ENCODE measurements around the gene ATP5F1C.
"Not testable (repeated sequence)": the region's sequence is repeated elsewhere in the genome, so short reads cannot be mapped to it uniquely, and the experiment has no call there.

The ATP5F1C gene

DNA sequence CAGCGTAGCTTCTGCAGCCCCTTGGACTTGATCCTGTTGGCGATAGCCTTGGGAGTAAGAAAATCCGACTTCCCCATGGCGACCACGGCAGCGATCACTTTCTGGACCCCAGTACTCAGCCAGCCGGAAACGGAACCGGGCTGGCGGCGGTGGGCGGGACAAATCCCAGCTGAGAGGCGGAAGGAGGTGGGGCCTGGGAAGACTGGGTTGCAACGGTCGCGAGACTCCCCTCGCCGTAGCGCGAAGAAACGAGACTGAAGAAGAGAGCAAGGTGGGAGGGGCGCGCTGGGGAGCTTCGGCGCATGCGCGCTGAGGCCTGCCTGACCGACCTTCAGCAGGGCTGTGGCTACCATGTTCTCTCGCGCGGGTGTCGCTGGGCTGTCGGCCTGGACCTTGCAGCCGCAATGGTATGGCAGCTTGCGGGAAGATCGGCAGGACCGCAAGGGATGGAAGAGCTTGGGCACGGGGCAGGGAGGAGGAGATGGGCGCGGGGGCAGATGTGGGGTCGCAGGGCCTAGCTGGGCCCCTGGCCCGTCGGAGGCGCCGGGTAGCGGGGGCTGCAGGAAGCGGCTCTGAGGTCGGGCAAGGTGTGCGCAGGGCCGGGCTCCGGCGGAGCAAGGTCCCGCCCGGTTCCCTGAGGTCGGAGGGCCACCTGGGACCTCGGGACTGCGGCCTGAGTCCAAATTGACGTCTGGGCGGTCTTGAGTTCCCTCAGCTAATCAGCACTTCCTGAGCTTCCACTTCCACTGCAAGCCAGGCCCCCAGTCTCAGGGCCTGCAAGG lies at the start of gene ATP5F1C, which contains the start of gene KIN:
TSS of gene ATP5F1C (plus strand) at position 321 of the 782 bp plus-strand sequence. CDS start at position 352, 31 bp downstream.
TSS of gene KIN (minus strand) at position 137 of the 782 bp plus-strand sequence. CDS start at position 77, 60 bp downstream.
- peak; percentile 95 to 97 (median 96) for DNase-seq (ENCODE audit: low read depth in 2 of 3, low spot score in 1 of 3)

DNA sequence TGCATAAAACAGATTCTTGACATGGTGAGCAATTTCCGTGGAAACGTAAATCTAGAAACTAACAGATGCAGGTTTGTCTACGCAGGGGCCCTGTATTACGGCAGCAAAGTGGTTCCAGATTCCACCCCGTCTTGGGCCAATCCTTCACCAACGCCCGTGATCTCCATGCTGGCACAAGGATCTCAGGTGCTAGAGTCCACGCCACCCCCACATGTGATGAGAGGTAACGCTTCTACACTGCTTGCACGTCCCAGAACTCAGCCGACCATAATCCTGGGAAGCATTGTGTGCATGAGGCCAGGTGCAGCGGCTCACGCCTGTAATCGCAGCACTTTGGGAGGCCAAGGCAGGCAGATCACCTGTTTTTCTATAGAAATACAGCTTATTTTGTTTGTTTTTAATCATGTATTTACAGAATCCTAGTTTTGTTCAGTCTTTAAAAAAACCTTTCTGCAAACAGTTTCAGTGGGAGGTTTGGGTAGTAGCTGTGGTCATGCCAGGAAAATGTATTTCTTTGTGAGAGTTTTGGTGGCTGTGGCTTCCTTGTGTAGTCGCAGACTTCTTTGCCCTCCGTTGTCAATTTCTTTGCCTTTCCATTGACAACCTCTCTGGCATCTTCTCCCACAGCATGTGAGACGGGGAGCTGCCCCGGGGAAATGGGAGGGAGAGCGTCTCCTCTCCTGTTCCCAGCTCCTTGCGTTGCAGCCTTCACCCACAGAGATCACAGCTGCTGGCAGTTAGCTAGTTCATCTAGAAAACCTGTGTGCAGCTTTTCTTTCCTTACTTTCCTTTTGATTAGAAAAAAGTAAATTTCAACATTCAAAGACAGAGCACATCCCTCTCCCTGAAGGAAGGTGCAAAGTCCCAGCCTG lies 49.2 kb upstream of the ATP5F1C start:
- no peak for DNase-seq (ENCODE audit: low read depth in 2 of 3, low spot score in 1 of 3)

DNA sequence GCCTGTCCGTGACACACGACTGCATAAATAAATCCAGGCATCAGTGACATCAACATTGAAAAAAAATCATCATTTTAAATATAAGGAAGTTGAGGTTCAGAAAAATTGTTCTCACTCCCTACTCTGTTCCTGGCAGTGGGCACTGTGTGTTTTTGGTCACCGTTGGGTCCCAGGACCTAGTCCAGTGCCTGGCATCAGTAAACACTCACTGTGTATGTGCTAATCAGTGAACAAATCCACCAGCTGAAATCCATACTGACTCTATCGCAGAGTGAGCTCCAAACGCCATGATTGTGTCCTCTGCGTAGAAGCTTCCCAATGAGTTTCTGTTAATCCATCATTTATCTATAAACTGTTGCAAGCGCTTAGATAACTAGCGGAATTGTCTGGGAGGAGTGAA lies 43.7 kb upstream of the ATP5F1C start:
- DNase-seq (ENCODE audit: low read depth in 2 of 3, low spot score in 1 of 3) = no peak

DNA sequence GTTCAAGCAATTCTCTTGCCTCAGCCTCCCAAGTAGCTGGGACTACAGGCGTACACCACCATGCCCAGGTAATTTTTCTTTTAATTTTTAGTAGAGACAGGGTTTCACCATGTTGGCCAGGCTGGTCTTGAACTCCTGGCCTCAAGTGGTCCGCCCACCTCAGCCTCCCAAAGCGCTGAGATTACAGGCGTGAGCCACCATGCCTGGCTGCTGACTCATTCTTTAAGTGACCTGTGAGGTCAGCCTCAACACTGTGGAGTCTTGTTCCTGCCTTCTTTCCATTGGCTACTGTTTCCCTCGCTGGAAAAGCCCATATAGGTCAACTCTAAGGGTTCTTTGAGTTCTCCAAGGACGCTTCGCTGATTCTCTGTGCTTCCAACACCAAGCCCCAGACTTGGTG lies 39.3 kb upstream of the ATP5F1C start:
- not testable (repeated sequence) for DNase-seq (ENCODE audit: low read depth in 2 of 3, low spot score in 1 of 3)

DNA sequence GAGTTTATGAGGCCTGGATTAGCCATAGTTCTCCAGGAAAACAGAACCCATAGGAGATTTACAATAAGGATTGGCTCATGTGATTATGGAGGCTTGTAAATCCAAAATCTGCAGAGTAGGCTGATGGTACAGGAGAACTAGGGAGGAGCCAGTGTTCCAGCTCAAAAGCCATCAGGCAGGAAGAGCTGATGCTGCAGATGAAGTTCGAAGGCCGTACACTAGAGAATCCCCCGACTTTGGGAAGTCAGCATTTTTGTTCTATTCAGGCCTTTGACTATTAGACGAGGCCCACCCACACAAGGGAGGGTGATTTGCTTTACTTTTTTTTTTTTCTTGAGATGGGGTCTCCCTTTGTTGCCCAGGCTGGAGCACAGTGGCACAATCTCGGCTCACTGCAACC lies 37.8 kb upstream of the ATP5F1C start:
- no peak for DNase-seq (ENCODE audit: low read depth in 2 of 3, low spot score in 1 of 3)

- DNase-seq (ENCODE audit: low read depth in 2 of 3, low spot score in 1 of 3) = no peak
Observed at GRCh38 chr10:7752251-7752650, 35.7 kb upstream of the ATP5F1C start.

DNA sequence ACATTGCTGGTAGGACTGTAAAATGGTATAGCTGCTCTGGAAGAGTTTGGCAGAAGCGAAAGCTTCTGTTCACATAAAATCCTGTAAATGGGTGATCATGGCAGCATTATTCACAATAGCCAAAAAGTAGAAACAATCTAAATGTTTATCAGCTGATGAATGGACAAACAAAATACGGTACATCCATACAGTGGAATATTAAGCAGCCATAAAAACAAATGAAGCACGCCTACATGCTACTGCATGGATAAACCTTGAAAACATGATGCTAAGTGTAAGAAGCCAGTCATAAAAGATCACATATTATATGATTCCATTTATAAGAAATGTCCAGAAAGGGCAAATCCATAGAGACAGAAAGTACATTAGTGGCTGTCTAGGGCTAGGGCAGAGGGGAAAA lies 32.9 kb upstream of the ATP5F1C start:
- no peak for DNase-seq (ENCODE audit: low read depth in 2 of 3, low spot score in 1 of 3)

GRCh38 chr10:7756360-7756992 lies 31.5 kb upstream of the ATP5F1C start:
- peak in 1 of 3 donors; percentile 5 for DNase-seq (ENCODE audit: low read depth in 2 of 3, low spot score in 1 of 3)

- no peak for DNase-seq (ENCODE audit: low read depth in 2 of 3, low spot score in 1 of 3)
Observed at GRCh38 chr10:7763929-7764328, 24.0 kb upstream of the ATP5F1C start.

DNA sequence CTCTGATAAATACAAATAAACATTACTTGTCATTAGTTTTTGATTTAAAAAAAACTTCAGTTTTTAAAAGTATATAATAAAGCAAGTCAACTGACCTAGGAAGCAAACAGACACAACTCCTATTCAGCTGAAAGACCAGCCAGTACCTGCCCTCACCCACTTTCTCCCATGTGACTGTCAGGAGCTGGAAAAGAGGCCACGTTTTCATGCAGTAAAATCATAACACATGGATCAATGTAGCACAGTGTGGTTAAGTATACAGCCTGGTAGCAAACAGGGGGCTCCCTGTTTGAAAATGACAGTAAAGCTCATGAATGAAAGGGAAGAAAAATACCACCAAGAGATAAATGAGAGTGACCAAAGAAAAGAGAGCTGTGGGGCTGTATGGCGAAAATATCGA lies 21.7 kb upstream of the ATP5F1C start:
- DNase-seq (ENCODE audit: low read depth in 2 of 3, low spot score in 1 of 3) = no peak

DNA sequence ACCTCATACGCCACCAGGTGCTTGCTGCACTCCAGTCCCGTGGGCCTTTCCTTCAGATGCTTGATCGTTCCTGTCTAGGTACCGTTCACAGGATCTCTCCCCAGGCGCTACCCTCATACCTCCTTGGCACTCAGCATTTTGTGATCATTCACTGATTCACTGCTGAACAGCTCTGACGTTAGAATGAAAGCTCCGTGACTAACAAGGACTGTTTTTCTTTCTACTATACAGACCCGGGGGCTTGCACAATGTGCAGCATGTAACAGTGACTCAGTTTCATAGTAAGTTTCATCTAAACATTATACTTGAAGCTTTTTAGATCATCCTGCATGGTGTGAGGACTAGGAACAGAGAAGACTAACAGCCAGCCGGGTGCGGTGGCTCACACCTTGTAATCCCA lies 20.8 kb upstream of the ATP5F1C start:
- no peak for DNase-seq (ENCODE audit: low read depth in 2 of 3, low spot score in 1 of 3)

GRCh38 chr10:7768417-7768816 lies 19.6 kb upstream of the ATP5F1C start:
- no peak for DNase-seq (ENCODE audit: low read depth in 2 of 3, low spot score in 1 of 3)

DNA sequence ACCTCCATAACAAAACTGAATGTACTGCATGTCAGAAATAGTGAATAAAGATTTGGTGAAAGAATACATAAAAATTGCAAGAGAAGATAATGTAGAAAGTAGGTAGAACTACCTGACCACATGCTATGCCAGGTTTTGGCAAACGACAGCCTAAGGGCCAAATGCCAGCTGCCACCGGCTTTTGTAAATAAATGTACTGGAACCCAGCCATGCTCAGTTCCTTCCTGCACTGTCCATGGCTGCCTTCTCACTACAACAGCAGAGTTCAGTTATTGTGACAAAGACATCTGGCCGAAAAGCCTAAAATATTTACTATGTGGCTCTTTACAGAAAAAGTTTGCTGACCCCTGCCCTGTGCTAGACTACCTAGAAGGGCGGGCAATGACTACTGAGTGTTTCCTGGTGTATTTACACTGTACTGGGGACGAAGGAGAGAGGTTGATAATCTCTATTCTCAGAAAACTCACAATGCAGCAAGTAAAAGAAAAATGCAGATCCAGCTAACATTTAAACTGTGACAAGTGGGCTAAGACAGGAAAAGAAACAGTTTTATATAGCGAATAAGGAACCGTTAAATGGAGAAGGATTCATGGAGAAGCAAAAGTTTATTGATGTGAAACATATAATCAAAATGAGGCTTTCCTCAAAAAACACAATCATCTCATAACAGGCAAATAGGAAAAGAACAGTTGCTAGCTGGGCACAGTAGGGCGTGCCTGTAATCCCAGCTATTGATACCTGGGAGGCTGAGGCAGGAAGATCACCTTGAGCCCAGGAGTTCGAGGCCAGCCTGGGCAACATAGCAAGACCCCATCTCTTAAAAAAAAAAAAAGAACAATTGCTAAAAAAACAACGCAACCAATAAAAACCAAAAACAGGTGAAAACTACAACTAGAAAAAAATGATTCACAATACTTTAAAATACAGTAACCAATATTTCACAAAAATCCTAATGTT lies 13.9 kb upstream of the ATP5F1C start:
- DNase-seq (ENCODE audit: low read depth in 2 of 3, low spot score in 1 of 3) = no peak

DNA sequence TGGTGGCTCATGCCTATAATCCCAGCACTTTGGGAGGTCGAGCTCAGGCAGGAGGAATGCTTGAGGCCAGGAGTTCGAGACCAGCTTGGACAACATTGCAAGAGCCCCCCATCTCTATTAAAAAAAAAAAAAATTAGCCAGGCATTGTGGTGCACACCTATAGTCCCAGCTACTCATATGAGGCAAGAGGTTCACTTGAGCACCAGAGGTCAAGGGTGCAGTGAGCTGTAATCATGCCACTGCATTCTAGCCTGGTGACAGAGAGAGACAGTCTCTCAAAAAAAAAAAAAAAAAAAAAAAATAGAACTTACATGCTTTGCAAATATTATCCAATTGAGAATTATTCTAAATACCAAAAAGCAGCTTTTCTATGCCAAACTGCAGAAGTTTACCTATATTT lies 11.2 kb upstream of the ATP5F1C start:
- no peak for DNase-seq (ENCODE audit: low read depth in 2 of 3, low spot score in 1 of 3)

DNA sequence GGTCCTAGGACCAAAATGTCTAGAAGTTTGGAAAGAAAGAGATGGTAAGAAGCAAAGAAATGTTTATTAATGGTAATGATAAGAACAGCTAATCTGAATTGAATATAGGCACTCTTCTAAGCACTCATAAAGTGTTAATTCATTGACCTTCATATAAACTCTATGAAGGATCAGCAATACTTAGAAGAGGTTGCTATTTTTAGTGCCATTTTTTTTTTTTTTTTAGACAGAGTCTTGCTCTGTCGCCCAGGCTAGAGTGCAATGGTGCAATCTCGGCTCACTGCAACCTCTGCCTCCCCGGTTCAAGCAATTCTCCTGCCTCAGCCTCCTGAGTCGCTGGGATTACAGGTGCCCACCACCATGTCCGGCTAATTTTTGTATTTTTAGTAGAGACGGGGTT lies 5.8 kb upstream of the ATP5F1C start:
- DNase-seq (ENCODE audit: low read depth in 2 of 3, low spot score in 1 of 3) = not testable (repeated sequence)

DNA sequence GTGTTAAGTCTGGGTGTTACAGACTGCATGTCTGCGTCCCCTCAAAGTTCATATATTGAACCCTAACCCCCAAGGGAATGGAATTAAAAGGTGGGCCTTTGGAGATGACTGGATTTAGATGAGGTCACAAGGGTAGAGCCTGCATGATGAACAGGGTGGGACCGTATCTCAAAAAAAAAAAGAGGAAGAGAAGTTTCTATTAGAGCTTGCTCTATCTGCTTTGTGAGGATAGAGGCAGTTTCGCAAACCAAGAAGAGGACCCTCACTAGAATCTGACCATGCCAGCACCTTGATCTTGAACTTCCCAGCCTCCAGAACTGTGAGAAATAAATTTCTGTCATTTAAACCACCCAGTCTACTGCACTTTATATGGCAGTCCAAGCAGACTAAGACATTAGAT lies 1.5 kb upstream of the ATP5F1C start:
- no peak for DNase-seq (ENCODE audit: low read depth in 2 of 3, low spot score in 1 of 3)

- no peak for DNase-seq (ENCODE audit: low read depth in 2 of 3, low spot score in 1 of 3)
Observed at GRCh38 chr10:7787150-7787856, 674 bp upstream of the ATP5F1C start.

DNA sequence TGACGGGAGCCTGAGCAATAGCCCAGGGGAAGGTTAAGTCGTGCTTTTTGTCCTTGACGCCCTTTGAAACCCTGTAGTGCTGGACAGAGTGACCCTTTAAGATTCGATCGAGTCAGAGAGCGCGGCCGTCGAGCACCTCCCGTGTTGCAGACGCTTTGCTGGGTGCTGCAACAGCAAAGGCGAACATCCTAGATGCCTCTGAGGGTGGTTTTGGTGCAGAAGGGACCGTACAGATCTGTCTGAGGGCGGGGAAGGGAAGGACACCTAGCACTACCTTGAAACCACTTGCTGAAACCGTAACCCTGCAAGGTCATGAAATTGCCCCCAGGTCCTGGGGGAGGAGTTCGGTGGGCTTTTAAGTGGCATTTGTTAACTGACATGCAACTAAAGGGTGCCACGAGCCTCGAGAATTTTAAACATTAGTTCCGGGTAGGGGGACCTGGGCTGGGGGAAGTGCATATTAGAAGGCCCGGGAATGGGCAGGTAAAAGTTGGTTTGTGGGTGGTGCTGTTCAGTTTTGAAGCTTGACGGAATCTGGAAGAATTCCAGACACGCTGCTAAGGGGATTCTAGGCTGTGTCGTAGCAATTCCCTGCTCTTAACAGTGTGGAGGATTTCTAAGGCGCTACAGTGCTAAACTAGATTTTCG lies 786 bp downstream of the ATP5F1C start:
- no peak for DNase-seq (ENCODE audit: low read depth in 2 of 3, low spot score in 1 of 3)

DNA sequence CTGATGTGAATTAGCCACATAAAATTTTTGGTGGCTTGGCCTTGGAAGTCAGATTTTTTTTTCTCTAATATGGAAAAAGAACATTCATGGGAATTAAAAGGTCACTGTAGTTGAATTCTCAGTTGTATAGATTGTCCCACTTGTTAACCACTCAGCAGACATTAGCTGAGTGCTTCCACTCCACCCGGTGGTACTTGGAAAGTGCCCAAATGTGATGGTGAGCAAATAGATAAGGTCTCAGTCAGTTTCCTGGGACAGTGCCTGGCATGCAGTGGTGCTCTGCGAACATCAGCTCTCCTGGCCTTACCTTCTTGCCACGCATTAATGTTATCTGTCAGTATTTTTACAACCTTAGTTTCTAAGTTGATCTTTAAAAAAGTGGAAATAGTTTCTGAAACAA lies 1.4 kb downstream of the ATP5F1C start:
- DNase-seq (ENCODE audit: low read depth in 2 of 3, low spot score in 1 of 3) = no peak
